Hepatocyte (in vitro differentiated cells): ENCODE measurements around the gene VSIG8. TPM values are rescaled to one million over a fixed set of nuclear protein-coding genes. Genes with fewer than 3 reads are reported as not detected.

Experiments used
- DNase-seq: peaks from one replicate; pipeline ENCODE4 v3.0.0-alpha.2; 2016; ENCODE audit warnings: low spot score
- H2AFZ ChIP-seq: fragments of 200-600 bp; sonication (generic); 2 replicates; pipeline ENCODE4 v1.6.0; 2016; ENCODE audit warnings: antibody characterized with exemption, mild to moderate bottlenecking
- H3K27ac ChIP-seq: fragments of 200-600 bp; sonication (generic); 2 replicates; pipeline ENCODE4 v1.5.1; 2016; ENCODE audit warnings: mild to moderate bottlenecking
- H3K27me3 ChIP-seq: fragments of 200-600 bp; sonication (generic); 2 replicates; pipeline ENCODE4 v1.6.1; 2016
- H3K36me3 ChIP-seq: fragments of 200-600 bp; sonication (generic); replicated peaks from 2 replicates; pipeline ENCODE4 v1.5.1; 2016; ENCODE audit warnings: low read depth; ENCODE audit not compliant: insufficient read depth
- H3K4me1 ChIP-seq: fragments of 200-600 bp; sonication (generic); 2 replicates; pipeline ENCODE4 v1.5.1; 2016; ENCODE audit warnings: mild to moderate bottlenecking, moderate library complexity; ENCODE audit not compliant: insufficient read depth
- H3K4me2 ChIP-seq: fragments of 200-600 bp; sonication (generic); 2 replicates; pipeline ENCODE4 v1.6.0; 2016
- H3K4me3 ChIP-seq: fragments of 200-600 bp; sonication (generic); 2 replicates; pipeline ENCODE4 v1.5.1; 2016; ENCODE audit warnings: mild to moderate bottlenecking
- H3K79me2 ChIP-seq: fragments of 200-600 bp; sonication (generic); 2 replicates; pipeline ENCODE4 v1.6.0; 2017; ENCODE audit warnings: mild to moderate bottlenecking
- H3K9me2 ChIP-seq: fragments of 200-600 bp; sonication (generic); replicated peaks from 2 replicates; pipeline ENCODE4 v1.6.0; 2017; ENCODE audit warnings: mild to moderate bottlenecking; ENCODE audit not compliant: insufficient read depth
- H3K9me3 ChIP-seq: fragments of 200-600 bp; sonication (generic); 2 replicates; pipeline ENCODE4 v1.5.1; 2016; ENCODE audit warnings: low read depth, mild to moderate bottlenecking
- H4K20me1 ChIP-seq: fragments of 200-600 bp; sonication (generic); 2 replicates; pipeline ENCODE4 v1.6.0; 2016; ENCODE audit warnings: mild to moderate bottlenecking; ENCODE audit not compliant: insufficient read depth, poor library complexity, severe bottlenecking
- CTCF ChIP-seq: fragments of 200-600 bp; sonication (generic); IDR thresholded peaks from 2 replicates; pipeline ENCODE4 v1.5.1; 2016; ENCODE audit warnings: antibody characterized with exemption, mild to moderate bottlenecking; ENCODE audit not compliant: poor library complexity
- EZH2 ChIP-seq: fragments of 200-600 bp; sonication (generic); IDR thresholded peaks from 2 replicates; pipeline ENCODE4 v1.6.1; 2016; ENCODE audit warnings: antibody characterized with exemption, mild to moderate bottlenecking, borderline replicate concordance
- EZH2phosphoT487 ChIP-seq: fragments of 200-600 bp; sonication (generic); IDR thresholded peaks from one replicate; pipeline ENCODE4 v1.6.1; 2018; ENCODE audit warnings: antibody characterized with exemption, mild to moderate bottlenecking, low read depth, moderate library complexity; ENCODE audit not compliant: unreplicated experiment, severe bottlenecking
- WGBS: methylation state at CpG from one replicate; pipeline ENCODE4 v1.1.6; 2016; ENCODE audit warnings: low lambda C conversion rate; ENCODE audit errors: missing lambda C conversion rate; 5-methylcytosine and 5-hydroxymethylcytosine counted together
- polyA plus RNA-seq: library from polyadenylated mRNA; unstranded; fragments of >200 nt; fragmentation: Nextera tagmentation; extraction: Ambion mirVana; gene quantifications from 2 replicates; pipeline ENCODE4 v1.2.1, GENCODE V29; 2016
- total RNA-seq: library from RNA; depleted of rRNA; stranded (reverse); fragments of >200 nt; gene quantifications from 2 replicates; pipeline ENCODE4 v1.2.3, GENCODE V29; 2014

The VSIG8 gene
- total and polyA plus RNA-seq, 2 experiments from 2014 or later = 0.13 to 0.33 TPM

DNA sequence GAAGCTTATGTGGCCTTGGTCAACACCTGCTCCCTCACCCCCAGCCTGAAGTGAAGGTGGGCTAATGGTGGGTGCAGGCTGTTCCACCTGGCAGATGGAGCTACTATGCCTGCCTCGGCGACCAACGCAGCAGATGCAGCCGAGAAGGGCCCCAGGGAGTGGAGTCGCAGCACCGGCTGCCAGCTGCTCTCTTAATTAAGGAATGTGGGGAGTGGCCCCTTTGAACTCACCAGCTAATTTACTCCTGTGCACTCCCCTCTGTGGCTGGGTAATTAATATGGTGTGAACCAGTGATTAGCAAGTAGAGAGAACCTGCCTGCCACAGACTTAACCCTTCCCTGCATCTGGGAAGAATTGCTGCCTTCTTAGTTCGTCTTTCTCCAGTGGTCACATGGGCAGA is 39.1 kb downstream of the VSIG8 start:
- H3K79me2 ChIP-seq = no peaks in the 10 kb centered on the region
- no peak for DNase-seq
- no peaks in the 10 kb centered on the region for H3K36me3 ChIP-seq
- H3K4me2 ChIP-seq = no peak overlapping the region
- no peak overlapping the region for H3K4me3 ChIP-seq
- no peaks in the 10 kb centered on the region for H3K4me1 ChIP-seq
- H3K9me3 ChIP-seq = no peaks in the 10 kb centered on the region
- H3K27me3 ChIP-seq = peaks cover 19% of the 10 kb centered on the region
- TF ChIP-seq EZH2 (no peak), CTCF (no peak), EZH2phosphoT487 (no peak)
- H4K20me1 ChIP-seq = no peaks in the 10 kb centered on the region
- H3K27ac ChIP-seq = no peak overlapping the region
- H2AFZ ChIP-seq = no peak overlapping the region
- no peaks in the 10 kb centered on the region for H3K9me2 ChIP-seq
- WGBS = 12% methylated on average over 7 of the region's 7 CpGs

DNA sequence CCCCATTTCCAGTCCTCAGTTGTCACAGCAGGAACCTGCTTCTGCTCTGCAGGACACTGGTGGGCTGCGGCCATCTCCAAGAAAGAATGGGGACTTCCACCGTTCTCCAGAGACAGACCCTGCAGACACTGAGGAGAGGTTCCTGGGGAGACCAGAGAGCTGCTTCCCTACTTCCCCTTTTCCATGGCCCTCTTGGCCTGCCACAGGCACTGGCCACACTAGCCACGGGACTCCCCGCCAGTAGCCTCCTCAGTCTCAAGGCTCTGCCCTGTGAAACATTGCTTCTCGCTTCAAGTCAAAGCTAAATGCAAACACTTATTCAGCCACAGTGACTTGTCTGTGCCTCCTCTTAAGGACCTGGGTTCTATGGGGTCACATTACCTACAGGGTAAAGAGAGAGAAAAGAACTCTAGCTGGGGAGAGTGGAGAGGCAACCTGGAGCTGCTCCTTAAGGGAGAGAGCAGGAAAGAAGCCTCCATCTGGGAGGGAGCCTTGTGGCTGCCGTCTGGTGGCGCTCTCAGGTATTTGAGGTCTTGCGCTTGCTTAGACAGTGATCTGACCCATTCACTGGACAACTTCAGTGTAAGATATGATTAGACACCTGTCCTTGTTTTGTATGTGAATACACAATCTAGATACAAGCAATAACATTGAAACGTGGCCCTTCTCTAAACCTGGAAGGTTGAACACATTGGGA is 41.1 kb downstream of the VSIG8 start:
- no peaks in the 10 kb centered on the region for H3K36me3 ChIP-seq
- TF ChIP-seq EZH2 (no peak), CTCF (no peak), EZH2phosphoT487 (no peak)
- H4K20me1 ChIP-seq = no peaks in the 10 kb centered on the region
- no peak overlapping the region for H3K4me2 ChIP-seq
- no peaks in the 10 kb centered on the region for H3K4me1 ChIP-seq
- 78% methylated on average over 9 of the region's 9 CpGs for WGBS
- H3K9me3 ChIP-seq = no peaks in the 10 kb centered on the region
- no peak overlapping the region for H3K4me3 ChIP-seq
- DNase-seq = no peak
- H2AFZ ChIP-seq = no peak overlapping the region
- no peaks in the 10 kb centered on the region for H3K79me2 ChIP-seq
- H3K9me2 ChIP-seq = no peaks in the 10 kb centered on the region
- H3K27ac ChIP-seq = no peak overlapping the region
- peaks cover 19% of the 10 kb centered on the region for H3K27me3 ChIP-seq

- Histone ChIP-seq H3K79me2 (no peaks in the 10 kb centered on the region), H3K9me2 (no peaks in the 10 kb centered on the region), H3K27ac (peak overlapping the region; percentile 23), H3K4me1 (no peaks in the 10 kb centered on the region), H3K36me3 (no peaks in the 10 kb centered on the region), H4K20me1 (no peaks in the 10 kb centered on the region), H3K27me3 (peaks cover 11% of the 10 kb centered on the region), H3K9me3 (no peaks in the 10 kb centered on the region), H3K4me2 (no peak overlapping the region), H3K4me3 (no peak overlapping the region), H2AFZ (no peak overlapping the region)
- WGBS = 79% methylated on average over 11 of the region's 11 CpGs
- TF ChIP-seq EZH2 (no peak), EZH2phosphoT487 (no peak), CTCF (no peak)
- DNase-seq = peak; percentile 58
Observed at GRCh38 chr1:159817276-159818041, 45.0 kb downstream of the VSIG8 start.
